Kidney tubule cell (primary cell): ENCODE results near the gene EFCAB11.

Source experiments
- DNase-seq: peaks from one replicate; pipeline ENCODE4 v3.0.0-alpha.2; 2018; ENCODE audit warnings: low spot score

Gene EFCAB11

GRCh38 chr14:89954070-89955021 lies at the start of gene EFCAB11:
EFCAB11 (minus strand) TSS chr14:89954730; CDS start chr14:89954660, 70 bp downstream.
- peak; percentile 99 for DNase-seq

GRCh38 chr14:90003526-90004307 lies 49.2 kb upstream of the EFCAB11 start:
- DNase-seq = no peak

GRCh38 chr14:90000935-90001334 lies 46.4 kb upstream of the EFCAB11 start:
- no peak for DNase-seq

- DNase-seq = no peak
These were observed 42.4 kb upstream of the EFCAB11 start for GRCh38 chr14:89996963-89997362.

DNA sequence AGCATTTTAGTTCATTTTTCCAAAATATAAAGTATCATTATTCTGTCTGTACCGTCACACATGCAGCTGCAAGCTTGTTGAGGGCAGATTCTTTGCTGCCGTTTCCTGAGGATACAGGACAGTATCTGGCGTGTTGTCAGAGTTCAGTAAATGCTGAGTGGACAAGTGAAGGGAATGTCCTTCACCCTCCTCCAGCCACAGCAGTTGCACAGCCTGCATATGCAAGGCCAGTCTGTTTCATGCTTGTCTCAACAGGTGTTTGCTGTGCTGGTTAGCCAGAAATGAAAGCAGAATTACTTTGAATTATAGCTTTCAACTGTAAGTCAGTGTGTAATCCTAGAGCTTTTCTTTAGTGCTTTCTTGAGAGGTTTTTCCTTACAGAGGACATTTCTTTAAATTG lies 37.7 kb upstream of the EFCAB11 start:
- no peak for DNase-seq

GRCh38 chr14:89990623-89991275 lies 36.2 kb upstream of the EFCAB11 start:
- DNase-seq = no peak

DNA sequence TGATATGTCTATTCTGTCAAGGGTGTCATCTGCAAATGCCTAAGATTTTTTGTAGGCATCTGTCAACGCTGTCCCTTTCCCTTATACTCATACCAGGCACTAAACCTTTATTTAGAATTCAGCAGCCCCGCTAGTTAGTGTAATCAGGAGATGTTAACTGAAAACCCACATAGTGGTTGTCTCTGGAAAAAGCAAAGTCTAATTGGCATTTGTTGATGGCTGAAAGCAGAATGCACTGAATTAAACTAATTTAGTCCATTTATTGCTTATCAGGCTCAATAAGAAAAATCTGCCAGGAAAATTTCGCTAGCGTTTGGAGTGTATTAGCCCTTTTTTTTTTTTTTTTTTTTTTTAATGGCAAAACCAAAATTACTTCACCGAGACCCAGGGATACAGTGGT lies 35.7 kb upstream of the EFCAB11 start:
- DNase-seq = no peak

DNA sequence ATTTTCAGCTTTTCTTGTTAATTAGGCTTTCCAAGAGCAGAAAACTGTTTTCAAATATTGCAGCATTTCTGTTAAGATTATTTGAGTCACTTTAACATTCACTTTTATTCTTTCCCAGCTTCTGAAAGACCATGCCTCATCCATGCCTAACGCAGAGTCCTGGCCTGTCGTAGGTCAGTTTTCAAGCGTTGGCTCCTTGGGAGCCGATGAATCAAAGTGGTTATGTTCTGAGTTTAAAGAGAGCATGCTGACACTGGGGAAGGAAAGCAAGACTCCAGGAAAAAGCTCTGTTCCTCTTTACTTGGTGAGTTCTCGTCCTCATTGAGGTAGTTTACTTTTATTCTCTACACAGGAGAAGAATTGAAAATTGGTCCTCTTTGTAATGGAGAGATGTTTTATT lies 34.3 kb upstream of the EFCAB11 start:
- DNase-seq = no peak

DNA sequence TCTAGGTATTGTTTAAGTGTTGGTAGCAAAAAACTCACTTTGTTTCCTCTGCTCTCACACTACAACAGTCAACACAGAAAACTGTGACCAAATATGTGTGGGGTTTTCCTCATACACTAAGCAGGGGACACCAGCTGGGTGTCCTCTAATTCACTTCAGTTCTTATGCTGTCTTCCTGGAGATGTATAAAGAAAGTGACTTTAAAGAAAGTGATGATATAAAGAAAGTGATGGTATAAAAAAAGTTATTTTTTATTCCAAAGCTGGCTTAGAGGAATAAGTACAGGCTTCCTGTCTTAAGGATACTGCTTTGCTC lies 32.6 kb upstream of the EFCAB11 start:
- no peak for DNase-seq

DNA sequence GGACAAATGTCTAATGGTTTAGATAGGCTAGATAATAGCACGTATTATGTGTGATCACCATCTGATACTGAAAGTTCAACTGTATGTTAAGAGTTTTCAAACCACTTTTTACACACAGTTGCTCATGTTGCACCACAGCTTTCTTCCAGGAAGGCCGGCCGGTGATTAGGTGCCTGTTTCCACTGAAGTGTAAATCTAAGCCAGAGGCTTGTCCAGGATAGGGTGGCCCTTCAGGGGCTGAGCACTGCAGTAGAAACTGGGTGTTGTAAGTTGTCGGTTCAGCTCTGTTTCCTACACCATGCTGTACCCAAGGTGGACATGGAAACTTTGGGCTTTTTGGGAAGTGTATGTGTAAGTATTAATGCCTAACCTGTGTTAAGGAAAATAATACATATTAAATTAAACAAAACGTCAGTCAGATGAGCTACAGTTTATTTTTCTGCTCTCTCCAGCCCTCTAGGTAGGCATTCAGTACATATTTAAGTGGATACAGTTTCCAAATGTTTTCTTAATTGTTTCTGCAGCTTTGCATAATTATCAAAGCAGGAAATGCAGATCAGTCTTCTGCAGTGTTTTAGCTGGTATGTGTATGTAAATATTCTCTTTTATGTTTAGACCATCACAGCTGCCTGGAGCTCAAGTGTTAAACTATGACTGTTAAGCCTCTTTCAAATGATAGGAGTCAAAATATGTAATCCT lies 32.1 kb upstream of the EFCAB11 start:
- DNase-seq = no peak

DNA sequence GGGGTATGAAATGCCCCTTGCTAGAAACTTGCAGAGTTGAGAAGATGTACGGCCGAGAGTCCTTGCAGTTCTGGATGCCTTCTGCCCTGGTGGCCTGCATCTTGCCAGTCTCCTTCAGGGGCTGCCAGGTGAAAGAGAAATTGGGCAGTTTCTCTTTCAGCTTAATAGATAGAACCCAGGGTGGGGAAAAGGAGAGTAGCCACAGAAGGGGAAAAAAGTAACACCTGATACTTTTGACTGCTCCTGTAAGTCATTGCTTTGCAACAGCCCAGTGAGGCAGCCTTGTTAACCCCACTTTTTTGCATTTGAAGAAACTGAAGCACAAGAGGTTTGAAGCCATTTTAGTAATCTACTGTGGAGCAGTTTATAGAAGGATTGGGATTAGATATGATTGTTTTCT lies 28.8 kb upstream of the EFCAB11 start:
- no peak for DNase-seq

GRCh38 chr14:89978656-89979055 lies 24.1 kb upstream of the EFCAB11 start:
- DNase-seq = no peak

- DNase-seq = no peak
These were observed 23.1 kb upstream of the EFCAB11 start for GRCh38 chr14:89977668-89978067.

DNA sequence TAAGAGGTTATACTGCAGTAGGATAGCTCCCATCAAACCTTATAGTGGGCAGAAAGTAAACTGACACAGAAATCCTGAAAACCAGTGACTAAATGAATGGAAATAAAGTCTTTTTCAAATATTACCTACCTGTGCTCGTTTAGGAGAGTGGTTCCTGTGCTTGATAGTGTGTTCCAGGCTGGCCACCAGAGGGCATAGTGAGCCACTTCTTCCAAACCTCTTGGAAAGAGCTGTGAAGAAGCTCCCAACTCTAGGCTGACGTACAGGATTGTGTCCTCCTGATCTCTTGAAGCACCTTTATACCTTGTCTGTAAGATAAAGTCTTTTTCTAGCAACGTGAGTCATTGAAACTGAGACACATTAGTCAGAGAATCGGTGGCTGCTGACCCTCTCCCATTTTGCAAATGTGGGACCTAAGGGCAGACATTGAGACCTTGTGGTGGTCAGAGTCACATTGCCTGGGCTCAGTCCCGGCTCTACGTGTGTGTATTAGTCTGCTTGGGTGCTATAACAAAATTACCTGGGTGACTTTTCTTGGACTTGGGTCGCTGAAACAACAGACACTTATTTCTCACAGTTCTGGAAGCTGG lies 18.8 kb upstream of the EFCAB11 start:
- peak; percentile 65 for DNase-seq

- DNase-seq = no peak
These were observed 11.3 kb upstream of the EFCAB11 start for GRCh38 chr14:89965839-89966238.

GRCh38 chr14:89963288-89963978 lies 8.9 kb upstream of the EFCAB11 start:
- DNase-seq = no peak

- no peak for DNase-seq
These were observed 6.4 kb upstream of the EFCAB11 start for GRCh38 chr14:89960914-89961313.

DNA sequence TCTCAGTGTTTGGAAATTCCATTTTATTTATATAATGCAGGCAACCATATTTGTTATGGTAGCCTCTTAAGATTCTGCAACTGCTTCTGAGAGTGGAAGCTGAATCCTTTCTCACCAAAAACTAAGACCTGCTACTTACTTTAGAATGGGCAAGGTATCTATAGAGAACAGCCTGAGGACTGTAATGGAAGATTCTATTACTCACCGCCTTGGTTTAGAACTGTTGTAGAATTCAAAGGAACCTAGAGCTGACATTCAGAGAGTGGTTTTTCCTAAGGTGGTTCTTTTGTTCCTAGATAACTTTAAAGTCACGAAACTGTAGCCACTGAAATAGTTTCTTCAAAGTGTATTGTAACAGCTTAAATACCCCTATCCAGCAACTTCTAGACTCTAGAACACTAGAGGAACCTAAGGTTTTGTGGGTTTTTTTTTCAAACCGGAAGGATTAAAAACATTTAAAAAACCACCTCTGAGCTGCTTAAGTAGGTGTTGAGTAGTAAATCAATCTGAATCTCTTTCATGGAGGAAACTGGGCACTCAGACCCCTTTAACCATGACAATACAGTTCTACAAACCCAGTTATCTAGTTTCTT lies 5.4 kb upstream of the EFCAB11 start:
- no peak for DNase-seq

DNA sequence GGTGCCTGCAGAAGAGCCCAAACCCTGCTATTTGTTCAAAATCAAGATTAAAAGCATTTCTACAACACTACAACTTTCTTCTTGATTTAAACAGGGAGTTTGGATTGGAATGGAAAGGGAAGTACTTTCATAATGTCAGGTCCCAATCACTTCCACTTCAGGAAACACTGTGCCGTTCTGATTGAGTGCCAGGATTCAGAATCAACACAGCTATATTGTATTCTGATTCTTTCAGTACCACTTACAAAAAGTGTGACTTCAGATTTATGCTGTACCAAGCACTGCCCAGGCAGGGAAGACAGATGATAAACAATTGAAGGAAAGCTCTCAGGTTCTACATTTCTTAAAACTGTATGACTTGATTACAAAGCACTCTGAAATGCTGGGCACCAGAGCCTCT lies 4.4 kb upstream of the EFCAB11 start:
- DNase-seq = no peak

GRCh38 chr14:89957791-89958190 lies 3.3 kb upstream of the EFCAB11 start:
- peak; percentile 10 for DNase-seq

DNA sequence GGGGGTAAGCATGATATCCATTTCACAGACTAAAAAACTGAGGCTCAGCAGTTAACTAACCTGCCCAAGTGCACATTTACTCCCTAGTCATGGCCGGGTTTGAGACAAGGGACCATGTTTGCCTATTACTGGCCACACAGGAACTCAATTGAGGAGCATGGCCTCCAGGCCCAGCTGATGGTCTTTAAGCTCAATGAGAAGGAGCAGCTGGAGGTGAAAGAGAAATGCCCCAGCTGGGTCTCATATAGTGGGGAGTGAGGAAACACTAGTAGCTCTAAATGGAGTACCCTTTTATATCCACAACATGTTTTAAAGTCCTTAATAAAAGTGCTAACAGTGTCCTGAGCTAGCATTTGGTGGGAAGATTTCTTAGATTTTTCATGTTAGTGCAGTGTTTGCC lies 2.8 kb upstream of the EFCAB11 start:
- no peak for DNase-seq
